A549 (cell line): ENCODE results near the gene DCP2. TPM values are rescaled to one million over a fixed set of nuclear protein-coding genes. Genes with fewer than 3 reads are reported as not detected.

ENCODE experiments used
- ATAC-seq, 2 experiments: fragments of 200-7000 bp in 1 of 2; fragments of >200 bp in 1 of 2; cut with Nextera tagmentation in 1 of 2; cut with Tn5 transposase in 1 of 2; 3 replicates each; pipeline versions ENCODE4 v1.8.0 to v1.9.1; 2018 to 2020; ENCODE audit warnings: mild to moderate bottlenecking in 1 of 2, moderate library complexity in 1 of 2
- CTCF ChIA-PET: fragments of 300-600 bp; sonication (Branson Sonifier 250); formaldehyde crosslinking; extraction: SDS; loops from one replicate; lab custom pipeline; 2021; ENCODE audit warnings: antibody characterized with exemption, inconsistent platforms; lab: Yijun Ruan, JAX
- POLR2A ChIA-PET: fragments of 350-600 bp; formaldehyde crosslinking; extraction: SDS; loops from one replicate; lab custom pipeline; 2021; ENCODE audit warnings: antibody characterized with exemption, inconsistent platforms; lab: Yijun Ruan, JAX
- DNase-seq, 2 experiments: peaks; one replicate each; pipeline versions ENCODE4 v3.0.0 to v3.0.0-alpha.2; 2011 to 2016; ENCODE audit warnings: low read depth in 1 of 2, low spot score in 1 of 2
- FAIRE-seq: peaks from 2 replicates; lab custom pipeline; 2011; peaks lifted over from hg19 to GRCh38; lab: Jason Lieb, UNC
- H3K27ac ChIP-seq, 2 experiments: fragments of >200 bp; sonication (Bioruptor Twin); formaldehyde crosslinking; 3 replicates each; pipeline ENCODE4 v1.5.1; 2016 to 2017
- H3K4me1 ChIP-seq: fragments of >200 bp; sonication (Bioruptor Twin); formaldehyde crosslinking; 3 replicates; pipeline ENCODE4 v1.6.1; 2016
- H3K4me2 ChIP-seq: fragments of >200 bp; sonication (Bioruptor Twin); formaldehyde crosslinking; 3 replicates; pipeline ENCODE4 v1.6.1; 2016
- H3K4me3 ChIP-seq: fragments of >200 bp; sonication (Bioruptor Twin); formaldehyde crosslinking; 3 replicates; pipeline ENCODE4 v1.5.1; 2016
- H3K9me3 ChIP-seq: fragments of >200 bp; sonication (Bioruptor Twin); formaldehyde crosslinking; 3 replicates; pipeline ENCODE4 v1.6.1; 2016
- ATOH8 ChIP-seq: fragments of 250-450 bp; sonication (Bioruptor Pico); IDR thresholded peaks from 2 replicates; pipeline ENCODE4 v1.5.0; 2020; ENCODE audit warnings: low read depth, mild to moderate bottlenecking, moderate library complexity
- BCL3 ChIP-seq: fragments of >200 bp; sonication (Bioruptor Twin); formaldehyde crosslinking; IDR thresholded peaks from 3 replicates; pipeline ENCODE4 v1.6.1; 2016
- BHLHE40 ChIP-seq: IDR thresholded peaks from 2 replicates; pipeline ENCODE4 v1.6.1; 2012; ENCODE audit warnings: low read depth, low read length, inconsistent platforms
- CBX8 ChIP-seq: fragments of 200-600 bp; sonication (generic); IDR thresholded peaks from 2 replicates; pipeline ENCODE4 v1.6.1; 2016
- CTCF ChIP-seq: fragments of >200 bp; sonication (Bioruptor Twin); formaldehyde crosslinking; IDR thresholded peaks from 3 replicates; pipeline ENCODE4 v1.5.1; 2016
- EHF ChIP-seq: fragments of 250-450 bp; sonication (Bioruptor Pico); IDR thresholded peaks from 2 replicates; pipeline ENCODE4 v1.5.0; 2020; ENCODE audit warnings: mild to moderate bottlenecking
- EHMT2 ChIP-seq: fragments of 200-600 bp; sonication (generic); IDR thresholded peaks from 2 replicates; pipeline ENCODE4 v1.6.1; 2016; ENCODE audit warnings: antibody characterized with exemption, low read depth, mild to moderate bottlenecking, moderate library complexity
- ELK1 ChIP-seq: fragments of 150-350 bp; IDR thresholded peaks from 2 replicates; pipeline ENCODE4 v1.6.1; 2014; ENCODE audit warnings: low read depth, mild to moderate bottlenecking, low read length
- EP300 ChIP-seq, 2 experiments: fragments of >200 bp; sonication (Bioruptor Twin); formaldehyde crosslinking; IDR thresholded peaks; 2 replicates in 1 of 2; 3 replicates in 1 of 2; pipeline ENCODE4 v1.6.1; 2016 to 2017
- ESRRA ChIP-seq: fragments of 150-350 bp; IDR thresholded peaks from 2 replicates; pipeline ENCODE4 v1.6.1; 2014; ENCODE audit warnings: mild to moderate bottlenecking, low read length, borderline replicate concordance
- FOSB ChIP-seq: fragments of 250-450 bp; sonication (Bioruptor Pico); IDR thresholded peaks from 2 replicates; pipeline ENCODE4 v1.5.0; 2020; ENCODE audit warnings: mild to moderate bottlenecking, moderate library complexity
- JUN ChIP-seq, 2 experiments: fragments of >200 bp; sonication (Bioruptor Twin); formaldehyde crosslinking; IDR thresholded peaks; 2 replicates in 1 of 2; 3 replicates in 1 of 2; pipeline ENCODE4 v1.6.1; 2016 to 2017
- KDM1A ChIP-seq: fragments of 200-600 bp; sonication (generic); IDR thresholded peaks from 2 replicates; pipeline ENCODE4 v1.6.1; 2016; ENCODE audit warnings: low read depth, mild to moderate bottlenecking
- MAFK ChIP-seq: fragments of 450-650 bp; IDR thresholded peaks from 2 replicates; pipeline ENCODE4 v1.6.1; 2014; ENCODE audit not compliant: partially characterized antibody
- MAZ ChIP-seq: fragments of 150-350 bp; IDR thresholded peaks from 2 replicates; pipeline ENCODE4 v1.6.1; 2014; ENCODE audit warnings: antibody characterized with exemption, low read depth, low read length, borderline replicate concordance
- NPAS2 ChIP-seq: fragments of 250-450 bp; sonication (Bioruptor Pico); IDR thresholded peaks from 2 replicates; pipeline ENCODE4 v1.8.0; 2022; ENCODE audit warnings: mild to moderate bottlenecking, moderate library complexity, borderline replicate concordance
- NR3C1 ChIP-seq: fragments of >200 bp; sonication (Bioruptor Twin); formaldehyde crosslinking; IDR thresholded peaks from 3 replicates; pipeline ENCODE4 v1.6.1; 2017
- POLR2A ChIP-seq: IDR thresholded peaks from 2 replicates; pipeline ENCODE4 v1.6.1; 2012; ENCODE audit warnings: mild to moderate bottlenecking, low read length
- RARB ChIP-seq: fragments of 250-450 bp; sonication (Bioruptor Pico); IDR thresholded peaks from 2 replicates; pipeline ENCODE4 v1.8.0; 2021; ENCODE audit warnings: mild to moderate bottlenecking, moderate library complexity
- RCOR1 ChIP-seq: fragments of 150-350 bp; IDR thresholded peaks from 2 replicates; pipeline ENCODE4 v1.6.1; 2014; ENCODE audit warnings: antibody characterized with exemption, low read length, low read depth
- REST ChIP-seq: fragments of 200-600 bp; sonication (generic); IDR thresholded peaks from 2 replicates; pipeline ENCODE4 v1.6.1; 2016; ENCODE audit warnings: antibody characterized with exemption, mild to moderate bottlenecking, moderate library complexity
- RFX5 ChIP-seq: fragments of 450-650 bp; IDR thresholded peaks from 2 replicates; pipeline ENCODE4 v1.7.1; 2014; ENCODE audit warnings: antibody characterized with exemption, mild to moderate bottlenecking, moderate library complexity
- RNF2 ChIP-seq: fragments of 200-600 bp; sonication (generic); IDR thresholded peaks from 2 replicates; pipeline ENCODE4 v1.6.1; 2016; ENCODE audit warnings: low read depth, mild to moderate bottlenecking, antibody characterized with exemption, moderate library complexity, borderline replicate concordance
- SREBF2 ChIP-seq: fragments of 450-650 bp; IDR thresholded peaks from 2 replicates; pipeline ENCODE4 v1.6.1; 2014; ENCODE audit warnings: mild to moderate bottlenecking, moderate library complexity
- USF2 ChIP-seq: fragments of 450-650 bp; IDR thresholded peaks from 2 replicates; pipeline ENCODE4 v1.6.1; 2014; ENCODE audit warnings: antibody characterized with exemption
- ZFP36 ChIP-seq: fragments of 450-650 bp; IDR thresholded peaks from 2 replicates; pipeline ENCODE4 v1.6.1; 2014; ENCODE audit warnings: borderline replicate concordance; ENCODE audit not compliant: partially characterized antibody
- WGBS: methylation state at CpG from one replicate; pipeline ENCODE4 v1.1.6; 2017; ENCODE audit errors: missing lambda C conversion rate; 5-methylcytosine and 5-hydroxymethylcytosine counted together
- polyA plus RNA-seq, 4 experiments: library from polyadenylated mRNA; depleted of rRNA in 3 of 4; stranded (reverse); fragments of >200 nt; fragmentation: RNase III in 1 of 4; extraction: RNeasy Plus Mini Kit Qiagen cat#74134 plus additional on column Dnase treatment in 1 of 4; gene quantifications; 2 replicates in 3 of 4; 3 replicates in 1 of 4; pipeline ENCODE4 v1.2.3, GENCODE V29; 2011 to 2017

DCP2 gene
- polyA plus RNA-seq, 2 of the 4 experiments (the other 2 are of a cell fraction): 7.2 to 16.1 TPM

GRCh38 chr5:113031104-113031503 lies 54.5 kb downstream of the DCP2 start:
- ChIA-PET CTCF (interaction anchor here (0.7 to 1.0 kb wide), 2 partner anchors 13 to 480 kb away, joined by 3 read pairs; no protein-coding TSS in a partner anchor), POLR2A (no interaction called here)
- TF ChIP-seq SREBF2: no peak
- no peak for TF ChIP-seq EP300 (IDR thresholded peaks at IDR 0.05)
- TF ChIP-seq MAZ: no peak
- TF ChIP-seq EHMT2: no peak
- no peak for TF ChIP-seq POLR2A
- no peak for TF ChIP-seq ELK1
- TF ChIP-seq JUN (IDR thresholded peaks at IDR 0.05): no peak
- TF ChIP-seq MAFK: no peak
- TF ChIP-seq KDM1A: no peak
- TF ChIP-seq ZFP36: no peak
- no peak for TF ChIP-seq FOSB (CRISPR knock-in tag)
- TF ChIP-seq RARB: no peak
- TF ChIP-seq CBX8: no peak
- no peak for TF ChIP-seq RNF2
- TF ChIP-seq ATOH8 (CRISPR knock-in tag): no peak
- no peak for TF ChIP-seq ESRRA
- no peak for TF ChIP-seq REST
- no peak for TF ChIP-seq RCOR1
- no peak for TF ChIP-seq NPAS2 (CRISPR knock-in tag)
- H3K9me3 ChIP-seq: no peaks in the 10 kb centered on the region
- no peak overlapping the region for H3K4me3 ChIP-seq
- no peak overlapping the region for H3K27ac ChIP-seq
- no peak overlapping the region for H3K4me2 ChIP-seq
- no peak for DNase-seq
- WGBS: 84% methylated on average over 8 of the region's 8 CpGs
- ATAC-seq: no peak
- H3K4me1 ChIP-seq: no peaks in the 10 kb centered on the region
- FAIRE-seq: no peak

- FAIRE-seq (no peak), DNase-seq (no peak), ATAC-seq (no peak)
- Histone ChIP-seq H3K4me3 (no peak overlapping the region), H3K9me3 (no peaks in the 10 kb centered on the region), H3K4me1 (no peaks in the 10 kb centered on the region), H3K27ac (no peak overlapping the region), H3K4me2 (no peak overlapping the region)
- WGBS: 84% methylated on average over 2 of the region's 2 CpGs
- no peak for TF ChIP-seq BHLHE40
- TF ChIP-seq EHF (CRISPR knock-in tag): no peak
- TF ChIP-seq ATOH8 (CRISPR knock-in tag): no peak
- TF ChIP-seq BCL3: no peak
- no peak for TF ChIP-seq POLR2A
- no peak for TF ChIP-seq NR3C1
- no peak for TF ChIP-seq USF2
- no peak for TF ChIP-seq CTCF
- TF ChIP-seq RFX5: no peak
- POLR2A ChIA-PET: no interaction called here
- CTCF ChIA-PET: interaction anchor here (0.7 to 1.0 kb wide), 2 partner anchors 13 to 480 kb away, joined by 3 read pairs; no protein-coding TSS in a partner anchor
Observed at GRCh38 chr5:113031557-113031956, 55.0 kb downstream of the DCP2 start.
